DOHH2 (cell line): Measurements from ENCODE around the gene ARHGAP6.

ENCODE experiments used
- CTCF ChIP-seq: fragments of 200-600 bp; sonication (generic); IDR thresholded peaks from one replicate; pipeline ENCODE4 v1.5.1; 2014; ENCODE audit warnings: antibody characterized with exemption, mild to moderate bottlenecking, low read depth, low read length; ENCODE audit not compliant: poor library complexity, severe bottlenecking
- EZH2phosphoT487 ChIP-seq: fragments of 200-600 bp; sonication (generic); IDR thresholded peaks from 2 replicates; pipeline ENCODE4 v1.6.1; 2017; ENCODE audit warnings: borderline replicate concordance, mild to moderate bottlenecking, antibody characterized with exemption, low read length, moderate library complexity, mixed read lengths

- no peak for TF ChIP-seq CTCF
- TF ChIP-seq EZH2phosphoT487: no peak
Measured at GRCh38 chrX:11588097-11588496, 77.6 kb downstream of the ARHGAP6 start.
